ENCODE measurements around the gene POLD1. TPM values are rescaled to one million over a fixed set of nuclear protein-coding genes. Genes with fewer than 3 reads are reported as not detected.

The POLD1 gene
- total RNA-seq, 6 experiments from 2014 or later, result 21.7 to 37.8 (median 33.7) TPM

DNA sequence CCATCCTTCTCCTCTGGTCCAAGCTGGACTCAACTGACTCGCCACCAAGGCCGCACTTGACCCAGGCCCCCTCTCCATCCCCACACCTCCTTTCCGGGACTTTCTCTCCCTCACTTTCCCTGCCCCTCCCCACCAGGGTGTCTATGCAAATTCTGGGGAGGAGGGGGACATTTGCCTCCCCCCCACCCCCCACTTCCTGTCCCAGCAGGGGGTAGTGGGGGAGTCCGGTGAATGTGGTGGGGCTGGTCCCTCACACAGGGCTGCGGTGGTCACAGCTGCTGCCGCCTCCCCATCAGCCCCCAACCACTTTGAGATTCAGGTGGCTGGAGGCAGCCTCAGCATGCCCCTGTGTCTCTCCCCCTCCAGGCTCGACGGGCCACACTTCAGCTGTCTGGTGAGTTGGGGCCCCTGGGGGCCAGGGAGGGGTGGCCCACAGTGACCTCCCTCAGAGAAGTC is 35.5 kb downstream of the POLD1 start:
- TF ChIP-seq, protein P1, sequence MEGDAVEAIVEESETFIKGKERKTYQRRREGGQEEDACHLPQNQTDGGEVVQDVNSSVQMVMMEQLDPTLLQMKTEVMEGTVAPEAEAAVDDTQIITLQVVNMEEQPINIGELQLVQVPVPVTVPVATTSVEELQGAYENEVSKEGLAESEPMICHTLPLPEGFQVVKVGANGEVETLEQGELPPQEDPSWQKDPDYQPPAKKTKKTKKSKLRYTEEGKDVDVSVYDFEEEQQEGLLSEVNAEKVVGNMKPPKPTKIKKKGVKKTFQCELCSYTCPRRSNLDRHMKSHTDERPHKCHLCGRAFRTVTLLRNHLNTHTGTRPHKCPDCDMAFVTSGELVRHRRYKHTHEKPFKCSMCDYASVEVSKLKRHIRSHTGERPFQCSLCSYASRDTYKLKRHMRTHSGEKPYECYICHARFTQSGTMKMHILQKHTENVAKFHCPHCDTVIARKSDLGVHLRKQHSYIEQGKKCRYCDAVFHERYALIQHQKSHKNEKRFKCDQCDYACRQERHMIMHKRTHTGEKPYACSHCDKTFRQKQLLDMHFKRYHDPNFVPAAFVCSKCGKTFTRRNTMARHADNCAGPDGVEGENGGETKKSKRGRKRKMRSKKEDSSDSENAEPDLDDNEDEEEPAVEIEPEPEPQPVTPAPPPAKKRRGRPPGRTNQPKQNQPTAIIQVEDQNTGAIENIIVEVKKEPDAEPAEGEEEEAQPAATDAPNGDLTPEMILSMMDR (IDR thresholded peaks at IDR 0.05), result no peak
- peaks cover 4% of the 10 kb centered on the region for H3K27me3 Mint-ChIP-seq (ENCODE audit: insufficient read depth)
- H3K27ac Mint-ChIP-seq, result no peak overlapping the region
- DNase-seq, result no peak
- H3K4me3 Mint-ChIP-seq, result no peak overlapping the region
- no peaks in the 10 kb centered on the region for H3K36me3 Mint-ChIP-seq (ENCODE audit: low read depth)
- H3K4me1 Mint-ChIP-seq (ENCODE audit: low read depth), result peaks cover 6% of the 10 kb centered on the region
- no peaks in the 10 kb centered on the region for H3K9me3 Mint-ChIP-seq

DNA sequence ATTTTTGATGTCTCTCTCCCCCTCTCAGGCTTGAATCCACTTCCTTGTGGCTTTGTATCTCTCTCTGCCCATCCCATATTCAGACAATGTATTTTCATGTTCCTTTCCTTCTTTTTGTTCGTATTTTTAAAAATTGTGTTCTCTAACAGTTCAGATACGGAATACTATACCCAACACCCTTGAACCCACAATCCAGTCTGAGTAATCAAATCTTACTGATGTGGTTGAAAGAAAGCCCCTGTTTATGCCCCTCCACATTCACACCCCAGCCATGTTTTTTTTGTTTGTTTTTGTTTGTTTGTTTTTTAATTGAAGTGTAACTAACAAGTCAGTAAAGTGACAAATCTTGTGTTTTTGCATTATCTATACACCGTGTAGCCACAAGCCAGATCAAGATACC is 36.0 kb downstream of the POLD1 start:
- TF ChIP-seq, protein P1 (IDR thresholded peaks at IDR 0.05), result no peak
- no peak for DNase-seq
- no peak overlapping the region for H3K4me3 Mint-ChIP-seq
- peaks cover 6% of the 10 kb centered on the region for H3K4me1 Mint-ChIP-seq (ENCODE audit: low read depth)
- no peaks in the 10 kb centered on the region for H3K9me3 Mint-ChIP-seq
- H3K36me3 Mint-ChIP-seq (ENCODE audit: low read depth), result no peaks in the 10 kb centered on the region
- H3K27me3 Mint-ChIP-seq (ENCODE audit: insufficient read depth), result peaks cover 4% of the 10 kb centered on the region
- H3K27ac Mint-ChIP-seq, result no peak overlapping the region

DNA sequence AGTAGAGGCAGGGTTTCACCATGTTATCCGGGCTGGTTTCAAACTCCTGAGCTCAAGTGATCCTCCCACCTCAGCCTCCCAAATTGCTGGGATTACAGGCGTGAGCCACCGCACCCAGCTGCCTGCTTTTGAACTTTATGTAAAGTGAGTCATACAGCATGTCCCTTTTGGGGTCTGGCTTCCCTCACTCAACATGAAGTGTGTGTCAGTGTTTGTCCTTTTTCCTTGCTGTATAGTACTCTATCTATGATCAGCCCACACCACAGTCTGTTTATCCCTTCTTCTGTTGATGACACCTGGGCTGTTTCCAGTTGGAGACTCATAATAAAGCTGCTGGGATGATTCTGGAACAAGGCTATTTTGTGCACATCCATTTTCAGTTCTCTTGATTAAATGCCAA is 36.7 kb downstream of the POLD1 start:
- Mint-ChIP-seq H3K9me3 (no peaks in the 10 kb centered on the region), H3K36me3 (ENCODE audit: low read depth) (no peaks in the 10 kb centered on the region), H3K27me3 (ENCODE audit: insufficient read depth) (peaks cover 4% of the 10 kb centered on the region), H3K27ac (no peak overlapping the region), H3K4me3 (no peak overlapping the region), H3K4me1 (ENCODE audit: low read depth) (peaks cover 6% of the 10 kb centered on the region)
- no peak for DNase-seq
- TF ChIP-seq, protein P1 (IDR thresholded peaks at IDR 0.05), result no peak

DNA sequence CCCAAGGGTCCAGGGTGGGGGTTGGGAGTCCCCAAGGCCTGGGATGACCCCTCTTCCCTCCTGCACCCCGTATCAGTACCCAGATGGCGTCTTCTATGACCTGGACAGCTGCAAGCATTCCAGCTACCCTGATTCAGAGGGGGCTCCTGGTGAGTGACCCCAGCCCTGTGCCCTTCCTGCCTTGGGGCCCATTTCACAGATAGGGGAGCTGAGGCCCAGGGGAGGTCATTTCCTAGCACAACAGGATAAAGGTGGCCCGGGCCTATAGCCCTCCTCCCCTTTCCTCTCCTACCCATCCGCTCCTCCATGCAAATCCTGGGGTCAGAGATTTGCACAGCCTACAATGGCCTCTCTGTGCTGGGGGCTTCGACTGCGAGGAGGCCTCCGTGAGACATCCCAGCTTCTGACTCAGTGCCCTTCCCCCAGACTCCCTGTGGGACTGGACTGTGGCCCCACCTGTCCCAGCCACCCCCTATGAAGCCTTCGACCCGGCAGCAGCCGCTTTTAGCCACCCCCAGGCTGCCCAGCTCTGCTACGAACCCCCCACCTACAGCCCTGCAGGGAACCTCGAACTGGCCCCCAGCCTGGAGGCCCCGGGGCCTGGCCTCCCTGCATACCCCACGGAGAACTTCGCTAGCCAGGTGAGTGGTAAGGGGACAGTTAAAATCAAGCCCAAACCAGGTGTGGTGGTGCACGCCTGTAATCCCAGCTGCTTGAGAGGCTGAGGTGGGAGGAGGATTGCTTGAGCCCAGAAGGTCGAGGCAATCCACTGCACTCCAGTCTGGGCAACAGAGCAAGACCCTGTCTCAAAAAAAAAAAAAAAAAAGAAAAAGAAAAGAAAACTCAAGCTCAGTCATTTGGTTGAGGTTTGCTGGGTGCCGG is 38.5 kb downstream of the POLD1 start:
- H3K9me3 Mint-ChIP-seq, result no peaks in the 10 kb centered on the region
- no peak overlapping the region for H3K4me3 Mint-ChIP-seq
- H3K27ac Mint-ChIP-seq, result no peak overlapping the region
- H3K36me3 Mint-ChIP-seq (ENCODE audit: low read depth), result no peaks in the 10 kb centered on the region
- DNase-seq, result no peak
- peaks cover 4% of the 10 kb centered on the region for H3K27me3 Mint-ChIP-seq (ENCODE audit: insufficient read depth)
- H3K4me1 Mint-ChIP-seq (ENCODE audit: low read depth), result peaks cover 6% of the 10 kb centered on the region
- TF ChIP-seq, protein P1 (IDR thresholded peaks at IDR 0.05), result no peak

DNA sequence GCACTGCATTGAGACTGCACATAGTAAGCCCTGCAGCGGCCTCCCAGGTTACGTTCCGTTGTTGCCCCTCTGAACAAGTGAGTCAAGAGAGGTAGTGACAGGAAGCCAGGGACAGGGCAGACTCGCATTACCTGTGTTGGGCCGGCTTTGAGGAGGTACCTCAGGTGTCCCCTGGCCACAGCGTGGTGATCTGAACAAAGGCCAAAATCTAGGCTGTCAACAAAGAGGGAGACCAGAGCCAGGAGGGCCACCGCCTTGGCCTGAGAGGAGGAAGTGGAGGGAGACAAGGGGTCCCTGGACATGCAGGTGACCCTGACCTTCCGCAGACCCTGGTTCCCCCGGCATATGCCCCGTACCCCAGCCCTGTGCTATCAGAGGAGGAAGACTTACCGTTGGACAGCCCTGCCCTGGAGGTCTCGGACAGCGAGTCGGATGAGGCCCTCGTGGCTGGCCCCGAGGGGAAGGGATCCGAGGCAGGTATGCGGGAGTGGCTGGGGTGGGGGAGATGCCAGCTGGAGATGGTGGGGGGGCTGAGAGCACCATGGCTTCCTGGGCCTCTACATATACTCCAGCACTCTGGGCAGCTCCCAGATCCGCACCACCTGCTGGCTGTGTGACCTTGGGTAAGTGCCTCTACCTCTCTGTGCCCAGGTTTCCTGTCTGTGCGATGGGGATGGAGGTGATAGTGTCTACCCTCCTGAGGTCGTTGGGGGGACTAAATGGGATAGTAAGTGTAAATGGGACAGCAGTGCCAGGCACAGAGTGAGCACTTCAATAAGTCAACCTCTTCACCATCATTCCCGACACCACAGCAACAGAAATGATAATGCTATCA is 39.3 kb downstream of the POLD1 start:
- Mint-ChIP-seq H3K36me3 (ENCODE audit: low read depth) (no peaks in the 10 kb centered on the region), H3K27ac (no peak overlapping the region), H3K4me3 (no peak overlapping the region), H3K4me1 (ENCODE audit: low read depth) (peaks cover 6% of the 10 kb centered on the region), H3K9me3 (no peaks in the 10 kb centered on the region), H3K27me3 (ENCODE audit: insufficient read depth) (peaks cover 4% of the 10 kb centered on the region)
- TF ChIP-seq, protein P1 (IDR thresholded peaks at IDR 0.05), result no peak
- no peak for DNase-seq
